ENCODE data around the gene FN1. TPM values are rescaled to one million over a fixed set of nuclear protein-coding genes. Genes with fewer than 3 reads are reported as not detected.

FN1 gene
- total RNA-seq, 1 experiment from 2014 or later, result 11.1 TPM

- Histone ChIP-seq H3K4me3 (replicated peaks in 1 of 2; ENCODE audit: low read depth in 1 of 2, low read length in 2 of 2) (no peak overlapping the region), H3K79me2 (ENCODE audit: insufficient read depth, low read length) (no peaks in the 10 kb centered on the region), H4K20me1 (ENCODE audit: insufficient read depth) (no peaks in the 10 kb centered on the region), H3K4me2 (ENCODE audit: low read length) (no peak overlapping the region), H2AFZ (ENCODE audit: low read depth, low read length, poor library complexity, severe bottlenecking) (no peak overlapping the region), H3K9ac (ENCODE audit: low read length) (no peak overlapping the region), H3K9me3 (ENCODE audit: control insufficient read depth in 1 of 2, insufficient read depth in 1 of 2, low read depth in 1 of 2, low read length in 2 of 2) (no peaks in the 10 kb centered on the region), H3K27me3 (ENCODE audit: insufficient read depth, low read length) (no peaks in the 10 kb centered on the region), H3K4me1 (ENCODE audit: control insufficient read depth in 1 of 2, insufficient read depth in 2 of 2, low read length in 2 of 2) (peaks cover 0 to 3% of the 10 kb centered on the region in 2 experiments; a peak in 1 of 4 replicates), H3K9me2 (ENCODE audit: insufficient read depth) (no peaks in the 10 kb centered on the region), H3K27ac (ENCODE audit: low read depth, low read length) (no peak overlapping the region), H3K36me3 (ENCODE audit: control insufficient read depth in 1 of 2, insufficient read depth in 2 of 2, low read length in 2 of 2) (no peaks in the 10 kb centered on the region)
- no peak for DNase-seq (ENCODE audit: low read depth, low spot score)
- ATAC-seq, result no peak
- POLR2A ChIA-PET, result no interaction called here
- TF ChIP-seq ZFX (IDR thresholded peaks at IDR 0.05) (no peak), POLR2A (IDR thresholded peaks at IDR 0.05; ENCODE audit: borderline replicate concordance, extremely low read depth, insufficient read depth, insufficient read length) (no peak), ATF3 (IDR thresholded peaks at IDR 0.05) (no peak), TCF7L2 (IDR thresholded peaks at IDR 0.05; ENCODE audit: borderline replicate concordance, extremely low read depth, insufficient read depth, insufficient read length) (no peak), YY1 (IDR thresholded peaks at IDR 0.05; ENCODE audit: extremely low read depth, insufficient replicate concordance, low read depth, low read length) (no peak), CBX3 (IDR thresholded peaks at IDR 0.05; ENCODE audit: low read depth) (no peak), EGR1 (IDR thresholded peaks at IDR 0.05; ENCODE audit: low read depth) (no peak), SIN3A (IDR thresholded peaks at IDR 0.05; ENCODE audit: low read depth) (no peak), SP1 (IDR thresholded peaks at IDR 0.05; ENCODE audit: low read depth) (no peak)
- RAD21 ChIA-PET (ENCODE audit: low non-redundant PET in 1 of 2, low total read pairs in 2 of 2, uncharacterized antibody in 2 of 2, unreplicated experiment in 2 of 2), result interaction anchor here in 1 of 2 experiments (0.6 kb wide), 1 partner anchor 436 kb away, joined by 3 read pairs; no protein-coding TSS in a partner anchor
- intact Hi-C loops (cut with micrococcal nuclease), result no loop called here
- CTCF ChIA-PET, result no interaction called here
- BruUV-seq (replicated peaks), result no TSS peak
Observed at GRCh38 chr2:215423928-215424540, 11.8 kb downstream of the FN1 start.

GRCh38 chr2:215423234-215423633 lies 12.6 kb downstream of the FN1 start:
- Histone ChIP-seq H3K9me3 (ENCODE audit: control insufficient read depth in 1 of 2, insufficient read depth in 1 of 2, low read depth in 1 of 2, low read length in 2 of 2) (no peaks in the 10 kb centered on the region), H3K4me2 (ENCODE audit: low read length) (no peak overlapping the region), H2AFZ (ENCODE audit: low read depth, low read length, poor library complexity, severe bottlenecking) (no peak overlapping the region), H3K4me3 (replicated peaks in 1 of 2; ENCODE audit: low read depth in 1 of 2, low read length in 2 of 2) (no peak overlapping the region), H3K4me1 (ENCODE audit: control insufficient read depth in 1 of 2, insufficient read depth in 2 of 2, low read length in 2 of 2) (peaks cover 0 to 6% of the 10 kb centered on the region in 2 experiments; a peak in 2 of 4 replicates), H3K27me3 (ENCODE audit: insufficient read depth, low read length) (no peaks in the 10 kb centered on the region), H3K27ac (ENCODE audit: low read depth, low read length) (no peak overlapping the region), H3K9me2 (ENCODE audit: insufficient read depth) (no peaks in the 10 kb centered on the region), H3K9ac (ENCODE audit: low read length) (no peak overlapping the region), H4K20me1 (ENCODE audit: insufficient read depth) (no peaks in the 10 kb centered on the region), H3K79me2 (ENCODE audit: insufficient read depth, low read length) (no peaks in the 10 kb centered on the region), H3K36me3 (ENCODE audit: control insufficient read depth in 1 of 2, insufficient read depth in 2 of 2, low read length in 2 of 2) (no peaks in the 10 kb centered on the region)
- ChIA-PET CTCF (no interaction called here), RAD21 (ENCODE audit: low non-redundant PET in 1 of 2, low total read pairs in 2 of 2, uncharacterized antibody in 2 of 2, unreplicated experiment in 2 of 2) (no interaction called here), POLR2A (no interaction called here)
- no peak for TF ChIP-seq MAX (IDR thresholded peaks at IDR 0.05)
- no peak for ATAC-seq
- no TSS peak for BruUV-seq (replicated peaks)
- no peak for DNase-seq (ENCODE audit: low read depth, low spot score)
- intact Hi-C loops (cut with micrococcal nuclease), result no loop called here
